Activated CD4-positive, CD25-positive, alpha-beta regulatory T cell (primary cell): ENCODE data around the gene LRIT1.

Experiments
- DNase-seq, 4 experiments: peaks; one replicate each; lab custom pipeline; 2025; lab: John Stamatoyannopoulos, UW

LRIT1 gene

DNA sequence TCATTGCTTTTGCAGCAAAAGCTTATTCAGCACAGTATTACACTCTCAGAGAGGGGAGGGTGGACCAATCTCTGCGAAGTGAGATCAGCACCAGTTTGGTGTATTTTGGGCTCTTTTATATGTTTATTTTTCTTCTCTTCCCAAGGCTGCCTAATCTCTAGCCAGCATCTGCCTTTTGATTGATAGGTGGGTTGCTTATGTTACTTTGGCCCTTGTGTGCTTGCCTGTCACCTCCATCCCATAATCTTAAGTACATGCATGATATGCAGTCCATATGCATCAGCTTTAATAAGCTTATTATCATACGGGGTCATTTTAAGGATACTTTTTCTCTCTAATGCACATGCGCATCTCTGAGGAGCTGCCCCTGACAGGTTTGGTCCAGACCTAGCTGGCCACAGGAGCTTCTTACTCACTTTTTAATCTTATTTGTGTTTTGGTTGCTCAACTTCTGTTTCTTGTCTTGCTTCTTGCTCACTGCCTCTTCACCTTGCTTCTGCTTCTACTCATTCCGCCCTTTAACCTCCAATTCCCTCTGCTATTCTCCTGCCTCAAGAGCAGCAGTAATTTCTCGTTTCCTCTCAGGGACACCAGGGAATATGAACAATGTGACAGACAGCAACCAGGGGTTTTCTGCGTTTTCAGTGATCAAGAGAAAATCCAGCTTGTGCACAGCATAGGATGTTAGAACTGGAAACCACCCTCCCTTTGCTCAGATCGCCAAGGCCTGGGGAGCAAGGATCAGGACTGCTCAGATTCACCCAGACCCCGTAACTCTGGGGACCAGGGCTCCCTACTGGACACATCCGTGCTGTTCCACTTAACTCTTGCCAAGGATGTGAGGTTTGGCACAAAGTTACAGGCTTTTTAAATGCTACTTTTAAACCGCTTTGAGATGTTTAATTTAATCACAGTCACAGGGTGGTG lies 13.5 kb upstream of the LRIT1 start:
- no peak for DNase-seq

DNA sequence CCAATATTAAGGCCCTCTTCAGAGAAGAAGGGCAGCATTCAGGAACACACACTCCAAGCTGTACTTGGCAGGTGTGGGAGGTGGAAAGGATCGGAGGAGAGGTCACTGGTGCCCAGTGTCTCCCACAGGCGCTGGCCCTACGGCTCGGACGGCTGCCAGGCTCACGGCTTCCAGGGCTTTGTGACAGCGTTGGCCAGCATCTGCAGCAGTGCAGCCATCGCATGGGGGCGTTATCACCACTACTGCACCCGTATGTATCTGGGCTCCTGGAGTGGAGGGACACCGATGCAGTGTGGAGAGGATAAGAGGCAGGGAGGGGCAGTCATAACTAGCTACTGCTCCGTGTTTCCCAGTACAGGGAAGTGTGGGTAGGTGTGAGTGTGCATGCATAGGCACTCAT lies 7.4 kb upstream of the LRIT1 start:
- no peak for DNase-seq

DNA sequence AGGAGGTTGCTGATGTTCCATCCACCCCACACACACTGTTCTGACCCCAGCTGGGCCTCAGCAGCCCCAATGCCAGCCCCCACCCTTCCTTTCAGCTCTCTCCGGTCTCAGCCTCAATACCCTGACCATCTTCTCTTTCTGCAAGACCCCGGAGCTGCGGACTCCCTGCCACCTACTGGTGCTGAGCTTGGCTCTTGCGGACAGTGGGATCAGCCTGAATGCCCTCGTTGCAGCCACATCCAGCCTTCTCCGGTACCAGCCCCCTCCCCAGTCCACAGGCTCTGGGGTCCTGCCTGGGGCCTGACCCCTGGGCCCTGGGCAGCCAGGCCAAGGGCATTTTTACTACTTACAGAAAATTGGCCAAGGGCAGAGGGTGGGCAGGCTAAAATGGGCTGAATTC lies 6.2 kb upstream of the LRIT1 start:
- no peak for DNase-seq

DNA sequence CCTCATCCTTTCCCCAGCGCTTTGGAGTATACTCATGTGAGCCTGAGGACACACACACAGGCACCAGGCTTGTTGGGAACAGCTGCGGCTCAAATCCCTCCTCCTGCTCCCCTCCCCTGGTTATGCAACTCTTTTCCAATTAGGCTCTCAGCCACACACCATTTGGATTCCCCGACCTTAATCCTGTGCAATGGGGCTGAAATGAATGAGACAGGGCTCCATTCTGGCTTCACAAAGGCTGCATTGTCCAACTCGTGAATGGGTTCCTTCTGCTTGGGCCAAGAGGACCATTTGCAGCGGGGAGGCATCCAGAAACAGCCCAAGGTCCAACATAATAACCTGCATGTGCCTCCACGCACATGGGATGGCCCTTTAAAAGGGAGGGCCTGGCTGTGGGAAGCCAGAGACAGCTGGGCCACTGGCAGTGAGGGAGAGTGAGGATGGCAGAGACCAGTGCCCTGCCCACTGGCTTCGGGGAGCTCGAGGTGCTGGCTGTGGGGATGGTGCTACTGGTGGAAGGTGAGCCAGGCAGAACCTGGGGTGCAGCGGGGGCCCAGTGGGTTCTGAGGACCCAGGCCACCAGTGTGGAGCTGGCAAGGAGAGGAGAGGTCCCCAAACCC lies 3.4 kb upstream of the LRIT1 start, which contains the start of gene RGR:
RGR (plus strand) TSS at position 403 of the 620 bp plus-strand sequence; CDS start at position 441, 38 bp downstream.
- no peak for DNase-seq

DNA sequence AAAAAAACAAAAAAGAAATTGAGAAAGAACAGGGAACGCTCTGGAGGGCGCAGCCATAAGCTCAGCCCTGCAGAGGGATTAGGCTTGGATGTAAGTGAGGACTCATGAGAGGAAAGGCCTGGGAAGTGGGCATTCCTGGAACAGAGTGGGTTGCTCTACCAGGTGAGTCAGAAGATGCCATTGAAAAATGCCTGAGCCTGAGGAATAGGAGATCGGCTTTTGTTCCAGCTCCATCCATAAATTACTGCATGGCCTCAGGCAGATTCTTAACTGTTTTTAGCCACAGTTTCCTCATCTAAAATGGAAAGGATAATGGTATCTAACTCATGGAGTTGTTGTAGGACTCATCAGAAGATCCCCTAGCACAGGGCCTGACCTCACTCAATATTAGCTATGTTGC lies 2.4 kb upstream of the LRIT1 start:
- no peak for DNase-seq

DNA sequence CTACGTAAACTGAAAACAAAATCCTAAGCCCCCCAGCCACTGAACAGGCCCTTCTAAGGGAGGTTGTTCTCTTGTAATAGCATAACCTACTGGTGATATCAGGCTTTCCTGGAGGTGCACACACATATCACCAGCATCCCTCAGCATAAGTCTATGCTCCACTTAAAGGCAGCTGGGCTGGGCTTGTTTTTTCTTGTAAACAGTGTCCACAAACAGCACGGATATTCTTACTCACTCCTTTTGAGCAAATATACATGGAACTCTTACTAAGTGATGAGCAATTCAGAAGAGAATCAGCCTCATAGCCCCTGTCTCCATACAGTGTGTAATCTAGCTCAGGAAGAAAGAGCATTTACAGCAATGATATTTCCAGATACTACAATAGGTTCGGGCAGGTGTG lies 2.4 kb downstream of the LRIT1 start:
- no peak for DNase-seq

DNA sequence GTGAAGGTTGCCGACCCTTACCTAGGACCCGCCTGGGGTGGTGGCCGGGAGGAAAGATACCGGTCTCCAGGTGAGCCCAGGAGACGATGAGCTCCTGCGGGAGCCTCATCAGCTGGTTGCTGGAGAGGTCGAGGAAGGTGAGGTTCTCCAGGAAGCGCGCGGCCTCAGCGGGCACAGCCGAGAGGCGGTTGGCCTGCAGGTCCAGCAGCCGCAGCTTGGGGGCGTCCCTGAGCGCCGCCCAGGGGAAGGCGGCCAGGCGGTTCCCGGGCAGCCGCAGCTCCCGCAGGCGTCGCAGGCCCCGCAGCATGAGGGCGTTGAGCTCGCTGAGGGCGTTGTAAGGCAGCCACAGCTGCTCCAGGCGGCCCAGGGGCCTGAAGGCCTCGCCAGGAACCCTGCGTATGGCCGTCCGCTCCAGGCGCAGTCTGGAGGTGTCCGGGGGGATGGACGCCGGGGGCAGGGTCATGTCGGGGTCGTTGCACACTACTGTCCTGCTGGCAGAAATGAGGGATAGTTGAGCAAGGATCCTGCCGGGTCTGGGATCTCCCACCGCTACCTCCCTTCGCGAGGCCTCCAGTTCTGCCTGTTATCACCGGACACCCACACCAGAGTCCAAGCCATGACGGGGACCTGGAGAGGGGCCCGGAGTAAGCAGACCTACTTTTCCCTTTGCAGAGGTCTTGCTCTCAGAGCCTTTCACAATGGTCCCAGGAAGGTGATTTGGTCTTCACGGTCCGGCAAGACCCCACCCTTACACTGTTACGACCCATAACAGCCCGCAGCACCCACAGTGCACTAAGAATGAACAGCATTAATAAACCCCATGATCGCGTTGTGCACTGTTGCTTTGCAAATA lies 3.9 kb downstream of the LRIT1 start:
- no peak for DNase-seq

DNA sequence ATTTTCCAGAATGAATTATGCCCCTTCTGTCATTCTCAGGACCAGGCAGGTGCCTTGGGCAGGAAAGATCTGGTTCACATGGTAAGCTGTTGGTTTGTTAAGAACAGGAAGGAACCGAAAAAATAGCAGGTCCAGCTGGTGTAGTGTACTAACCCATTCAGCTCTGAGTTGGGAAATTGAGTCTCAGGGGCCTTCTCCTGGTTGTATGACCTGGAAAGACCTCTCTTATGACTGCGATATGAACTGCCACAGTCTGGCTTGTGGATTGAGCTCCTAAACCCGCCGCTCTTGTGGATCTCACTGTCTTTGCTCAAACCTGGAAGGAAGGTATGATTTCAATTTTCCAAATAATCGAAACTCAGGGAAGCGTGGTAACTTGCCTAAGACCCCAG lies 4.5 kb downstream of the LRIT1 start:
- DNase-seq = no peak

DNA sequence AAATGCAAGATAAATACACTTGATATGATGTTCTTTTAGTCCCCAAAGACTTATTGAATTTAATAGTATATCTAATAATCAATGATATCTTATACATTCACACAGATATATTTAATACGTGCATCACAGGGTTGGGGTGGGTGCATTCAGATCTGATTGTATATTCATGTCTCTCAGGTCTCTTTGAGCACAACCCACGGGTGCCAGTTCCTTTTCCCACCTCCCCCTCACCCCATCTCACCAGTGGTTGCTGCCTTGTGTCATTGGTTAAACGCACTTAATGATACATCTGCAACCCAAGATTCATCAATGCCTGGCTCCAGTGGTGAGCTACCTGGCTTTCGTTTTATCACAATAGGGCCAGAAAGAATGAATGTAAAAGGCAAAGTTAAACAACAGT lies 6.2 kb downstream of the LRIT1 start:
- no peak for DNase-seq

DNA sequence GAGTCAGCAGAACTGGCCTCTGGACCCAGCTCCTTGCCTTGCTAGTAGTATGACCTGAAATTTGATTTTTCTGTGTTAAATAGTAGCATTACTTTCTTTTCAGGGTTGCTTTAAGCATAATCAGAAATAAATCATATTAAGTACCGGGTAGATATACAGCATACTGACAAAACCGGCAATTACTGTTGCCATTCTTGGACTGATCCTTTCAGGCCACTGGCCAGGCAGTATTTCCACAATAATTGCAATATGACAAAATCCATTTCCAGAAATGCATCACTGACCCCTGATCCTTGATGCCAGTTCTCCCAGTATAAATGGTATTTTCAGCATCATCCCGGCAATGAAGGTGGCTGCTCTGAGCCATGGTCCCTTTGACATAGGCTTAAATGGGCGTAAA lies 6.9 kb downstream of the LRIT1 start:
- no peak for DNase-seq

DNA sequence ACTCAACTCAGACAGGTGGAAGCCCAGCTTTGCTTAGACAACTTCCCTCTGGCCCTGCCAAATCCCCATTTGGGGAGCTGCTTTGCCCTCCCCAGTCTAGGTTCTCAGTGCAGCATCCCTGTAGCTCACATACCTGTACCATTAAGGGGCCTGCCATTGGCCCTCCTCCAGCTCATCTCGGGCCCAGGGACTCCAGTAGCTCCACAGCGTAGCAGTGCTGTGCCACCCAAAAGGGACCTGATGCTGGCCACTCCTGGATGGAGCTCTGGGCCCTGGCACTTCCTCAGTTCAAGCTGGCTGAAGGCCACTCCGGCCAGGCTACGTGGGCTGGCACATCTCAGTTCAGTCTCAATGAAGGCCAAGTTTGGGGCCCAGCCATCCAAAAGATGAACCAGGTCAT lies 7.4 kb downstream of the LRIT1 start:
- no peak for DNase-seq

DNA sequence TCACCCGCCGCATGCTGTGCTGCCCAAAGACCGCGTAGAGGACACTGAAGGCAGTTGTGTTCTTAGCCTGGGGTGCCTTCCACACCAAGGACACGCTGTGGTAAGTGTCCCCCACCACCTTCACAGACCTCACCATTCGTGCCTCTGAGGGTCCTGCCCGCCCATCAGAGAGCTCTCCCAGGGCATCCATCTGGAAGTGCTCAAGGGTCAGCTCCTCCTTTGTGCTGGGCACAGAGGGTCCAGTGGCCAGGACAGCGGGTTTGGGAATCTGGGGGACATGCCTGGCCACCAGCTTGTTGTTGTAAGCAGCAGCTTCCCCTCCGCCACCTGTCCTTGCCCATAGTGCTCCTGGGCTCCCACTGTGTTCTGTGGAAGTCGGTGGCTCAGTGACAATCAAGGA lies 9.0 kb downstream of the LRIT1 start:
- DNase-seq = no peak

DNA sequence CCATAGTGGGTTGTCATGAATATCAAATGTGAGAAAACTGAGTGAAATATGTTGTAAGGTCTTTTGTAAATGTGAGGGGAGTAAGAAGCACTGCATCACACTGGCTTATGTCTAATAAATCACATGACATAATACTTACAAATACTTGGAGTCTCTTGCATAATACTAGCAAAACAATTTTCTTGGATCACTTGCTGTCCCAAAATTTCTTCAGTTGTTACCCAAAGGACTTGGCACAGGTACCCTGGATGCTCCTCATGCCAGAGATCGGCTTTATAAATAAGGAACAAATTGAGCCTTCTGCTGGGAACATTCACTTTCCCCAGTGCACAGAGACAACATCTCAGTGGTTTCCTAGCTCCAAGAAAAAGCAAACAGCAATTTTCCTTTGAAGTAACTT lies 11.0 kb downstream of the LRIT1 start:
- no peak for DNase-seq

DNA sequence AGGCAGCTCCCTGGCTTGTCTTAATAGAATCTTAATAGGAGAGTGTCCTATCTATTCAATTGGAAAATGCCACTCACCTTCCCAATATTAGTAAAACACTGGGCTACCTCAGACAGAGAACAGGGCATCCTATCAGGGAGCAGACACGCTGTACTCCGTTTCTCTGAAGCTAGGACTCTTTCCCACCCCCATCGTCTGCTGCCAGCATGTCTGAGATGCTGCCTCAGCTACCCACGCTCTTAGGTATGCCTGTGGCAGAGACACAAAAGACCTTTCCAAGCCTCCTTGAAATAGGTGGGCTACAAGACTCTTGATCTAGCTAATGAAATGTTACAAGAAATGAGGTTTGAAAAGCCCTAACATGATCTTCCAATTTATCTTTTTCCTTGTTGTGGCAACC lies 13.5 kb downstream of the LRIT1 start:
- no peak for DNase-seq

DNA sequence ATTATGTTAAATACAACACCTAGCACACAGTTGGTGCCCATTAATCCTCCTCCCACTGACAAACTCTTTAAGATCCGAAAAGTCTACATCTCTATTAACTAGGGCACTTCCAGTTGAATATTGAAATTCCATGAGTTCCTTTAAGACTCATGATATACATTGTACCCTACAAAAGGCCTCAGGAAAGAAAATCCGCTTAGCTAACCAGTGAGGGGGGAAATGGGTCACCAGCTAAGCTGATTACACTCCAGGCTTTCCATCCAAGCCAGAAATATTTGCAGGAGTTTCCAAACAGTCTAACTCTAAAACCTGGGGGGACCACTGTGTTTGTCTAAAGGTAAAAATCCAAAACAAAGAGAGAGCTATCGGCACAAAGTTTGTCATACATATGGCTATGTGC lies 14.7 kb downstream of the LRIT1 start:
- no peak for DNase-seq

DNA sequence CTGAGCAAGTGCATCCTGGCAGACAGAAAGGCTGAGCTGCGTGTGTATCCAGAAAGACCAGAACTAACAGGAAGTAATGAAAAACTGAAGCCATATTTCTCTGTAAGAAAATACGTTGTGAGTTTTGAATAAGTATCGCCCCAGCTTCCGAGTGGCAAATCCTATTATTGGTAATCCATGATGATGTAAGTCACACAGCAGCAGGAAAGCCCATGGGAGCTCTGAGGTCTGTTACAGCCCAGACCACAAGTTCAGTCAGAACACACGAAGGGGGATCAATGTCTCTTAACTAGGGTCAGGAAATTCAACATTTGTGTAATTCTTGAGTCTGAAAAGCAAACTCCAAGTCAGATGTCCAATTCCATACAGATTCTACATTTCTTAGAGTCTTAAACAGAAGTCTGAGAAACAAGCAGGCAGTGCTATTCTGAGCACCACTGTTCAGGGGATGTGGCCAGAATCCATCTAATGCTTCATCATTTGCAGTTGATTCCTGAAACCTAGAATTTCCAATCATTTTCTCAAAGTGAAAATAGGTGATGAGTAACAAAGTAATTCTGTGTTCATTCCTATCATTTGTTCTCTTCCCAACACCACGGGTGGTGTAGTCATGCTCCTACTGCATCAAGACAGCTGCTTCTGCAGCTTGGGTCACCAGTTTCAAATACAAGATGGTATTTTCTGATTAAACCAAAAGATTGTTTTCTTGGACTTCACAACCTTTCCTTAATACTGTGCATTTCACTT lies 15.7 kb downstream of the LRIT1 start, which contains the start of gene LRIT2:
LRIT2 (minus strand) TSS at position 118 of the 747 bp plus-strand sequence; CDS start at position 94, 24 bp downstream.
- DNase-seq = no peak

DNA sequence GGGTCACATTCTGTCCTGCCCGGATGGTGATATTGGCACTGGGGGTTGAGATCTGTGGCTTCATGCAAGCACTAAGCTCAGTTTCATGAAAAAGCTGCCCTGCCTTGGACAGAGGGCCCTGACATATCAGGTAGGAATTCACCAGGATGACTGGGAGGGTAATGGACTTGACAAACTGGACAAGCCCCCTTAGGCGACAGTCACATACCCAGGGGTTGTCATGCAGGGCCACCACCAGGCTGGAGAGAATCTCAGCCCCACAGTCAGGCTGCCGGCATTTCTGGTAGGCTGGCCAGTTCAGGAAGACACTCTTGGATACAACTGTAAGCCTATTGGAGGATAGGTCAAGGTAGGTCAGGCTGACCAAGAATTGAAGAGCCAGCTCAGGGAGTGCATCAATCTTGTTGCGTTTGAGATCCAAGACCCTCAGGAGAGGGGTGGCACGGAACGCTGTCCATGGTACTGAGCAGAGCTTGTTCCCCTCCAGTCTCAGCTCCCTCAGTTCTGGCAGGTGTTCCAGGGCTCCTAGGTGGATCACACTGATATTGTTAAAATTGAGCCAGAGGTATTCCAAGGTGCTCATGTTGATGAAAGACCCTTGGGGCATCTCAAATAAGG lies 16.8 kb downstream of the LRIT1 start:
- DNase-seq = no peak

DNA sequence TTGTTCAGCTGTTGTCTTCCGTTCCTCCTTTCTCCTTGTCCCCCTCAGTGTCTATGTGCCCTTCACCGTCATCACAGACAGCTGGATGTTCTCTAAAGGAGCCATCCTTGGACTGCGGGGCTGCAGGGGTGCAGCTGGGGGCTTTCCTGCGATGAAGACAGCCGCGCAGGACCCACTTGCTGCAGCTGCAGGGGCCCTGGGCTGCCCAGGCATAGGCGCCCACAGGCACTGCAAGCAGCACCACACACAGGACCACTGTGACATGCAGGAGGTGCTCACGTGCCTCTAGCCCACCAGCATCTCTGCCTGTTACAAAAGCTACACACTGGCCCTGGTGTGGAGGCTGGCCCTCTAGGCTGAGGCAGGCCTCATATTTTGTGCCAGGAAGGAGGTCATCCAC lies 19.4 kb downstream of the LRIT1 start:
- DNase-seq = no peak

DNA sequence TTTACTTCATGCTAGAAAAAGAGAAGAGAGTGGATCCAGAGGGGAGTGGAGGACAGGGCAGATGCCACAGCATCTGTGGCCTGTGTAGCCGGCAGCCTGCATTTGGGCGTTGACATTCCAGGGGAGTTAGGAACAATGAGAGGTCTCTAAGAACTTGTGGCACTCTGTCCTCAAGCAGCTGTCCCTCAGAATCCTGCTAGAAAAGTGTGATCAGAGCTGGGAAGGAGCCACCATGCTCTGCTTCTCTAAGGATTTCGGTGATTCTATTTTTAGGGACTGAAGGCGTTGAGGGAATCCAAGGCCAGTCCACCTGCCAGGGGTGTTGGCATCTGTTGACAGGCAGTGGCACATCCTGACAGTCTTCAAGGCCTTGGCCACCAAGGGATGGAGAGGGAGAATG lies 23.6 kb downstream of the LRIT1 start:
- no peak for DNase-seq

DNA sequence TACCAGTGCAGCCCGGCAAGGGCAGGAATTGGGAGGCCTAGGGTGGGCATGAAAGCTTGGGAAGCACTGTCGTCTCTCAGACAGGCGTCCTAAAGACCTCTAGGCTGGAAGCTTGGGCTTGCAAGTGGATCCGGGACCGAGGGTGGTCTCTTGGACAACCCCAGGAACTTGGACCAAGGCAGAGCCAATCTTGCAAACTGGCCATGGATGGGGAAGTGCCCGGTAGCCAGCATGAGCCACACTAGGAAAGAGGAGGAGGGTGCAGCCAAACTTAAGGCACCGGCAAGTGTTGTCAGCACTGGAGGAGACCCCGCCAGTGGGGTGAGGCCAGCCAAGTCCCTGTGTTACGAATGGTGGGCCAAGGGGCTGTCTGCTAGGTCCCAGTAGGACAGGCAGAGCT lies 24.5 kb downstream of the LRIT1 start:
- DNase-seq = no peak

DNA sequence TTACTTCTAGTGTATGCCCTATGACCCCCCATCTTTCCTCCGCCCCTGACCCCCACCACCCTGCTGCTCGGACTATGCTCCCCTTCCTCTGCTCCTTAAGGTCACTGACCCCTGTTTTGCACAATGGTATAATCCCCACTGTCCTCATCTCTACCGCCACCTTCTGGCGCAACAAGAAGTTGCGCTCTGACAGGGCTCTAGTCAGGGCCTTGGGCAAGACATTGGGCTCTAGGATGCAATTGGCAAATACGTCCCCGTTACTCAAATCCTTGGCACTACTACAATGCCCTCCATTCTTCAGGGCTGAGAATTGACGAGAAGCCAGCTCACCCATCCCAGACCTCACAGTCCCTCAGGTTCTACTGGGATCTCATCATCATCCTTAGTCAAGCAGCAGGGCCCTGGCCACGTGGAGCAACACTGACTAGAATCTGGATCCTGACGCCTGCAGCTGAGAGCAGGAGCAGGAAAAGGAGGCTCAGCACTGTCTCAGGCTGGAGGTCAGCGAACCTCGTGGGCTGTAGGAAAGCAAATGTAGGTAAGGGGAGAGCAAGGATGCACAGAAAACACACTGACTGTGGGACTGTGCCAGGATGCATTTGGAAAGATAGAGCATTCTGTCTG lies 26.6 kb downstream of the LRIT1 start:
- no peak for DNase-seq
